NB4 (cell line): ENCODE measurements around the gene DSCAM.

ENCODE experiments used
- DNase-seq: peaks from one replicate; pipeline ENCODE4 v3.0.0; 2010; ENCODE audit warnings: low read depth
- H3K4me3 ChIP-seq: one replicate; pipeline ENCODE4 v1.5.1; 2011; ENCODE audit warnings: mild to moderate bottlenecking, low read depth, low read length, moderate library complexity
- MYC ChIP-seq: IDR thresholded peaks from 2 replicates; pipeline ENCODE4 v1.6.1; 2011; ENCODE audit warnings: low read depth, low read length
- POLR2A ChIP-seq: IDR thresholded peaks from 2 replicates; pipeline ENCODE4 v1.6.1; 2011; ENCODE audit warnings: mild to moderate bottlenecking; ENCODE audit not compliant: insufficient read length; ENCODE audit errors: extremely low read depth
- TF ChIP-seq, protein P1 (sequence below): IDR thresholded peaks from 2 replicates; pipeline ENCODE4 v1.6.1; 2011; ENCODE audit warnings: low read depth, low read length
- TF ChIP-seq, protein P2 (sequence below): IDR thresholded peaks from one replicate; pipeline ENCODE4 v1.5.1; 2012; ENCODE audit warnings: low read depth, low read length

The DSCAM gene

DNA sequence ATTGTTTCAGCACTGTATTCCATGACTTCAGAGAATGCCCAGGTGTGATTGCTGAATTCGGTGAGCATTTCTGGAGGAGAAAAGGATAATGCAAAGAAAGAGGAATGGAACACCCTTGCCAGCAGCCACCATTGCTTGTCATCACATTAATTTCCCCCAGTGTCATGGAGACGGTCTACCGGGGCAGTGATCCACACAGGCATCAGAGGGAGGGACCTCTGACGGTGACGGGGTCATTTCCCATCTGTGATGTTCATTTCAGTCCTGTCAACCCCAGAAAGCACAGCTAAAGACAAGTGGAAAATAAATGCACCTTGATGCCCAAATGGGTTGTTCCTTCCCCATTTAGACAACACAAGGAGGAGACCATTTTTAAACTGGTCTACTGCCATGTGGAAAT is 603.3 kb downstream of the DSCAM start:
- TF ChIP-seq POLR2A (no peak), MYC (no peak)
- TF ChIP-seq, protein P1, sequence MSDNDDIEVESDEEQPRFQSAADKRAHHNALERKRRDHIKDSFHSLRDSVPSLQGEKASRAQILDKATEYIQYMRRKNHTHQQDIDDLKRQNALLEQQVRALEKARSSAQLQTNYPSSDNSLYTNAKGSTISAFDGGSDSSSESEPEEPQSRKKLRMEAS, result no peak
- TF ChIP-seq, protein P2, sequence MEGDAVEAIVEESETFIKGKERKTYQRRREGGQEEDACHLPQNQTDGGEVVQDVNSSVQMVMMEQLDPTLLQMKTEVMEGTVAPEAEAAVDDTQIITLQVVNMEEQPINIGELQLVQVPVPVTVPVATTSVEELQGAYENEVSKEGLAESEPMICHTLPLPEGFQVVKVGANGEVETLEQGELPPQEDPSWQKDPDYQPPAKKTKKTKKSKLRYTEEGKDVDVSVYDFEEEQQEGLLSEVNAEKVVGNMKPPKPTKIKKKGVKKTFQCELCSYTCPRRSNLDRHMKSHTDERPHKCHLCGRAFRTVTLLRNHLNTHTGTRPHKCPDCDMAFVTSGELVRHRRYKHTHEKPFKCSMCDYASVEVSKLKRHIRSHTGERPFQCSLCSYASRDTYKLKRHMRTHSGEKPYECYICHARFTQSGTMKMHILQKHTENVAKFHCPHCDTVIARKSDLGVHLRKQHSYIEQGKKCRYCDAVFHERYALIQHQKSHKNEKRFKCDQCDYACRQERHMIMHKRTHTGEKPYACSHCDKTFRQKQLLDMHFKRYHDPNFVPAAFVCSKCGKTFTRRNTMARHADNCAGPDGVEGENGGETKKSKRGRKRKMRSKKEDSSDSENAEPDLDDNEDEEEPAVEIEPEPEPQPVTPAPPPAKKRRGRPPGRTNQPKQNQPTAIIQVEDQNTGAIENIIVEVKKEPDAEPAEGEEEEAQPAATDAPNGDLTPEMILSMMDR, result no peak
- DNase-seq, result no peak
- no peak overlapping the region for H3K4me3 ChIP-seq

DNA sequence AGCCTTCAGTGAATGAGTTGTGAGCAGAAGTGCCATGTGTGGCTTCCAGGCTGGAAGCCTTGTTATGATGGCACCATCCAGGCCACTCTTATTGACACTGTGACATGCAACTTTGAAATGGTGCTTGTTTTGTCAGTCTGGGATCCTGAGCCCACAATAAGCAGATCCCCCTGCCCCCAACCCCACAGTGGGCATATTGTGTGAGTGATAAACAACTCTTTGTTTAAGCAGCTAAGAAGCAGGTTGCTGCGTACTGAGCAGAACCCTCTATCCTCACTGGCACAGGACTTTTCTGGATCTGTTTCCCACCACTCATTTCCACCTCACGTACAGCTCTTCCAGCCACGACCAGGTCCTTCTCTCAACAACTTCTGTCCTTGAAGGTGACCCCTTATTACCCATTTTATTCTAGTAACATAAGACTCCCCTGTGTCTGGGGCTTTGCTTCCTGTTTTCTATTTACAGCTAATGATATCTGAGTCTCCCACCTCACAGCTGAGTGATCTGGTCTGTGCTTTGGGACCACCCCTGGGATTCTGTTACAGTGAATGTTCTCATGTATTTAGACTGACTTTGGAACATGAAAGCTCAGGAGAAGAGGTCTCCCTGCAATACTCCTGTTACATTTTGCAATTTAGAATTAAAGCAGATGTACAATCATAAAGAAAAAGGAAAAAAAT is 604.2 kb downstream of the DSCAM start:
- TF ChIP-seq, protein P1, result no peak
- TF ChIP-seq, protein P2, result no peak
- TF ChIP-seq MYC (no peak), POLR2A (no peak)
- no peak for DNase-seq
- H3K4me3 ChIP-seq, result no peak overlapping the region

DNA sequence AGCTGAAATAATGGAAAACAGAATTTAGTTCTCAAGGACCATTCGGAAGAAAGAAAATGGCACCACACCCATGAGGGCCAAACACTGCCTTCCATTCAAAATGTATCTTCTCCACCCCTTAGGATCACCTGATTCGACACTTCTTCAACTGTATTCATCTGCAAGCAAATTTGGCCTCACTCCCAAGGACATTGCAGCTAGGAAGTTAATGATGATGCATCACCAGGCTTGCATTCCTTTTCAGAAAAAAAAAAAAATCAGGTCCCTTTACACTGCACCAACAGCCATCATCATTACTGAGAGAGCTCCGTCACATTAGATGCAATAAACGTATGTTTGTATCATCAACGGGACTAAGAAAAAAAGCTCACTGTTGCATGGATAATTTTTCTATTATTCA is 611.4 kb downstream of the DSCAM start:
- DNase-seq, result no peak
- H3K4me3 ChIP-seq, result no peak overlapping the region
- TF ChIP-seq POLR2A, result no peak
- TF ChIP-seq, protein P1, result no peak
- TF ChIP-seq, protein P2, result no peak
- no peak for TF ChIP-seq MYC

DNA sequence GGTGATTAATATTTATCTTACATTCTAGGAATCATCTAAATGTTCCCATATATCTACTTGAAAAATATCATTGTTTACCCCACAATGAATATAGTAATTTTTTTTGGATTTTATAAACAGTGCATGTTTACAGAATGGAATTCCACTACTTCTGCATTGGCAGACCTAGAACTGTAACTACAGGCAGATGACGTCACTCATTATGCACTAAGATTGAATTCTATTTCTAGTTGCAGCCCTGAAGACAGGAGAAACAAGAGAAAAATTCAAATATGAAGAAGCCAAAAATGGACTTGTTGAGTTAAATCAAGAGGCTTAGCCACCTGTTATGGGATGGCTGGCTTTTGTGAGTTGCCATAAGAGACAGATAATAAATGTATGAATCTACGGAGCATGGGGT is 615.0 kb downstream of the DSCAM start:
- H3K4me3 ChIP-seq, result no peak overlapping the region
- DNase-seq, result no peak
- TF ChIP-seq, protein P2, result no peak
- TF ChIP-seq MYC, result no peak
- TF ChIP-seq POLR2A, result no peak
- TF ChIP-seq, protein P1, result no peak

DNA sequence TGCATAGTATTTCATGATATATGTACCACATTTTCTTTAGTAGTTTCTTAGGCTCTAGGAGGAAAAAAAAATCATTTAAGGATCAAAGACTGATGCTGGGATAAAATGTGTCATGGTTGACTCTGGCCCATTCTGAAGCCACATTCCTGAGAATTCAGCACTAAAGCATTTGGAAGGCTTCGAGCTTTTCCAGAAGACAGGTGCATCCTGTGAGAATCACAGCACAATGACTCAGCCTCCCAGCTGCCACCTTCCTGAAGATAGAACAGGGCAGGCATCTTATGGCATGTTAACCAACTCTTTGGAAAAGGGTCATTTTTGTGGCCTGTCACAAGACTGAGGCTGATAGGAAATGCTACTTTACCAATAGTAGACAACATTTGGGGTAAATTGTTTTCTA is 619.9 kb downstream of the DSCAM start:
- TF ChIP-seq, protein P1, result no peak
- TF ChIP-seq, protein P2, result no peak
- TF ChIP-seq POLR2A, result no peak
- TF ChIP-seq MYC, result no peak
- no peak overlapping the region for H3K4me3 ChIP-seq
- no peak for DNase-seq
